ENCODE data around the gene SBK2.
"Not testable (repeated sequence)": the region's sequence is repeated elsewhere in the genome, so short reads cannot be mapped to it uniquely, and the experiment has no call there.

The SBK2 gene

DNA sequence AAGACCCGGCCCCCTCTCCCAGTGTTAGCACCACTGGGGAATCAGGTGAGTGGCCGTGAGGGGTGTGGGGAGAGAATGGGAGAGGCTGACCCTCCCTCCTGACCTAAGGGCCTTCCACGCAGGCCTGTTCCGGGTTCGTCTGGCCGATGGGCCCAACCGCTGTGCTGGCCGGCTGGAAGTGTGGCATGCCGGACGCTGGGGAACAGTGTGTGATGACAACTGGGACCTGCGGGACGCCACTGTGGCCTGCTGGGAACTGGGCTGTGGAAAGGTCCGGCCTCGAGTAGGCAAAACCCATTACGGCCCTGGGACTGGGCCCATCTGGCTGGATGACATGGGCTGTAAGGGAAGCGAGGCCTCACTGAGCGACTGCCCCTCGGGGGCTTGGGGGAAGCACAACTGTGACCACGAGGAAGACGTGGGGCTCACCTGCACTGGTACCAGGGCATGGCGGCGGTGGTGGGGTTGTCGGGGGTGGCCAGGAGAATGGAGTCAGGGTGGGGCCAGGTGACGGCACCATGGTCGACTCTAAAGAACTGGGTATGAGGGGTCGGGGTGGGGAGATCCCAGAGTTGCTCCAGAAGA lies 36.5 kb downstream of the SBK2 start:
- DNase-seq: no peak

DNA sequence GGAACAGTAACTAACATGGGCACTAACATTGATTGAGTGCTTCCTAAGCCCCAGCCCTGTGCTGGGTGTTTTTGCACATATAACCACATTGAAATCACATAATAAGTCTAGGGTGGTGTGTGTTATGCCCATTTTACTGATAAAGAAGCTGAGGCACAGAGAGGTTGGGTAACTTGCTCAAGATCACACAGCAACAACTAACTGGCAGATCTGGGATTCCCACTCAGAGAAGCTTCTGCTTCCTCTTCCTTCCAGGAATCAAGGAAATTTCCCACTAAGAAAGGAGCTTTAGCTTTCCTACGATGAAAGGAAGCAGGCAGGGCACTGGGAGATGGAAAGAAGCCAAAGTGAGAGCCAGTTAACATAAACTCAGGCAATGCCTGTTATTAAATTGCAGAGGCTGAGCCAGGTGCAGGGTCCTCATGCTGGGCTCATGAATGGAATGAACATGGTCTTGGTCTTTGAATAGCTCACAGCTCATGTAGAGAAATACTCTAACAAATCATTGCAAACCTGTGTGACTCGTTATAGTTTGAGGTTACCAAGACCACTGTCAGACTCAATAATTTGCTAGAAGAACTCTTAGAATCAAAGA lies 38.6 kb downstream of the SBK2 start:
- DNase-seq: no peak

DNA sequence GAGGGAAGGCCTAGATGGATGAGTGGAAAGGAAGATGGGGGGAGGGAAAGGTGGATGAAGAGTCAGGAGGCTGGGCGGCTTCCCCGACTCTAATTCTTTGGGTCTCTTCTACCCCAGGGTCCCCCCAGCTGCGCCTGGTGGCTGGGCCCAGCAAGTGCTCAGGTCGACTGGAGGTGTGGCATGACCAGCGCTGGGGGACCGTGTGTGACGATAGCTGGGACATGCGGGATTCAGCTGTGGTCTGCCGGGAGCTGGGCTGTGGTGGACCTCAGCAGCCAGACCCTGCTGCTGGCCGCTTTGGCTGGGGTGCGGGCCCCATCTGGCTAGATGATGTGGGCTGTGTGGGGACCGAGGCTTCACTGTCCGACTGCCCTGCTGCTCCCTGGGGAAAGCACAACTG lies 39.2 kb downstream of the SBK2 start:
- no peak for DNase-seq

DNA sequence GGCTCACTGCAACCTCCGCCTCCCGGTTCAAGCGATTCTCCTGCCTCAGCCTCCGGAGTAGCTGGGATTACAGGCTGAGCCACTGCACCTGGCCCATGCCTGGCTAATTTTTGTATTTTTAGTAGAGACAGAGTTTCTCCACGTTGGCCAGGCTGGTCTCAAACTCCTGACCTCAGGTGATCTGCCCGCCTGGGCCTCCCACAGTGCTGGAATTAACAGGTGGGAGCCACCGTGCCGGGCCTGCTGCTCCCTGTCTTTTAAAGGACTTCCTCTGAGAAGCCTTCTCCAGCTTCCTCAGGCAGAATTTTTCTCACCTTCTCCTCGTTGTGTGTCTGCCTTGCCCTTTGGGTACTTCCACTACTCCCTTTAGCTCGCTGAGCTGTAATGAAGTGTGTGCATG lies 40.1 kb downstream of the SBK2 start:
- DNase-seq: not testable (repeated sequence)

DNA sequence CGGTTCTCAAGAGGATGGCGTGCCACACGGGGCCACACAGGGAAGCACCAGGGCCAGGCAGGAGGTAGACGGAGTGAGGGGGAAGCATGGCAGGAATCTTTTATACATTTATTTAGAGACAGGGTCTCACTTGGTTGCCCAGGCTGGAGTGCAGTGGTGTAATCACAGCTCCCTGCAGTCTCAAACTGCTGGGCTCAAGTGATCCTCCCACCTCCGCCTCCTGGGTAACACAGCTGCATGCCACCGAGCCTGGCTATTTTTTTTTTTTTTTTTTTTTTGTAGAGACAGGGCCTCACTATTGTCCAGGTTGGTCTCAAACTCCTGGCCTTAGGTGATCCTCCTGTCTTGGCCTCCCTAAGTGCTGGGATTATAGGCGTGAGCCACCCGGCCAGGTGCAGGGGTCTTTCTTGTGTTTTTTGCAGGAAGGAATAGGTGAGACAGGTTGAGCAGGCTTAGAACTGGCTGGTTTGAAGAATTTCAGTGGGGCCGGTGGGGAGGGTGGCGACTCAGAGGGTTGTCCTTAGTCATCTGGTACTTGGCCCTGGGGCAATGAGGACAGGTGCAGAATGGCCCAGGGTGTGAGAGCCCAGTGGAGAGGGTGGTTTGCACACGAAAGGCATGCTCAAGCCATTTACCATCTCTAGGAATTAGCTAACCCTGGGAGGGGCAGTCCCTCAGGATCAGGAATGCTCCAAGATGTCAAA lies 41.1 kb downstream of the SBK2 start:
- no peak for DNase-seq

DNA sequence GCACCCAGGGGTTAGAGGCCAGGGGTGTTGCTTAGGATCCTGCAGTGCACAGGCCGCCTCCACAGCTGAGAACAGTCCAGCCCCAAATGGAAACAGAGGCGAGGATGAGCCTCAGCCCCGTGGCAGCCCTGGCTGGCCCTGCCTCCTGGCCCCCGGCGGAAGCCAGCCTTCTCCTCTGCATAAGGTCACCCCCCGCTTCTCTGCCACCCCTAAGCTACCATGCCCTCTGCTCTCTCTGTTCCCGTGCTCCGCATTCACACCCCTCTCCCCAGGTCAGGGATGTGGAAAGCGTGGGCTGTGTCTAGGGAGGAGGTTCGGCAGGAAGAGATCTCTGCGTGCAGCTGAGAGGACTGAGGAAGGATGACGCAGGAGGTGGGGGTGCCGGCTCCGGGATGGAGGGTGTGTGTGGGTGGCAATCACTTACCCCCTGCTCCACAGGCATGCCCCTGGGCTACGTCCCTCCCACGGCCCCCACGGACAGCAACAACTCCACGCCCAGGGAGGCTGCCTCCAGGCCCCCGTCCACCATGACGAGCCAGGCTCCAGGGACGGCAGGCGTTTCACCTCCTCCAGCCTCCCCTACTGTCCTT lies 42.7 kb downstream of the SBK2 start:
- no peak for DNase-seq

DNA sequence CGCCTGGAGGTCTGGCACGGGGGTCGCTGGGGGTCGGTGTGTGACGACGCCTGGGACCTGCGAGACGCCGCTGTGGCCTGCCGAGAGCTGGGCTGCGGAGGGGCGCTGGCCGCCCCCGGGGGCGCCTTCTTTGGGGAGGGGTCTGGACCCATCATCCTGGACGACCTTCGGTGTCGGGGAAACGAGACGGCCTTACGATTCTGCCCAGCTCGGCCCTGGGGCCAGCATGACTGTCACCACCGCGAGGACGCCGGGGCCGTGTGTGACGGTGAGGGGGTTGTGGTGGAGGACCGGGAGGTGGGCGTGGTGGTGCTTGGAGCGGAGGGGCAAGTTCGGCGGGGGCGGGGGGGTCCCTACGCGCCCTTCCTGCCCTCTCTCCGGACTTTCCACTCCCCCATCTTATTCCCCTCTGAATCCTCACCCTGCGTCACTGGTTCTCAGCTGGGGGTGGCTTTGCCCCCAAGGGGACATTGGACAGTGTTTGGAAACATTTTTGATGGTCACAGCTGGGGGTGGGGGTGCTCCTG lies 43.2 kb downstream of the SBK2 start:
- DNase-seq: no peak

DNA sequence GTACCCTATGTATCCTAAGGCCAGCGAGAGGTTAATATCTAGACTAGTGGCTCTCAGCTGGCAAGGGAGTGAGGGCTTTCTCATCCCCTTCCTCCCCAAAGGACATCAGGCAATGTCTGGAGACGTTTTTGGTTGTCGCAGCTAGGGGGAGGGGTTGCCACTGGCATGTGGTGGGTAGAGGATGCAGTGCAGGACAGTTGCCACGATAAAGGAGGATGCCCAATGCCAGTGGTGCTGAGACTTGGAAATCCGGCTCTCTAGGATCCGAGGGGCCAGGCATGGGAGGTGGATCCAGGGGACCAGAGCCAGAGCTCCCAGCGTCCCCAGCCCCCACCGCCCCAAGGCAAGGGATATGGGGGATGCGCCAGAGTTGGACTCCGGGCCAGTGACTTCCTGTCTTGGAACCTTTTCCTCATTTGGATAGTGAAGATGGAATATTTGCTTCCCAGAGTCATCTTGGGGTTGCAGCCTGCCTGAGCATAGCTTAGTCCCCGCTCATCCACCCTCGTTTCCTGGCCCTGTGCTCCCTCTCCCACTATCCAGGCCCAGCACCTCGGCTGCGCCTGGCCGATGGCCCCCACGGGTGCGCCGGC lies 43.8 kb downstream of the SBK2 start:
- DNase-seq: no peak

DNA sequence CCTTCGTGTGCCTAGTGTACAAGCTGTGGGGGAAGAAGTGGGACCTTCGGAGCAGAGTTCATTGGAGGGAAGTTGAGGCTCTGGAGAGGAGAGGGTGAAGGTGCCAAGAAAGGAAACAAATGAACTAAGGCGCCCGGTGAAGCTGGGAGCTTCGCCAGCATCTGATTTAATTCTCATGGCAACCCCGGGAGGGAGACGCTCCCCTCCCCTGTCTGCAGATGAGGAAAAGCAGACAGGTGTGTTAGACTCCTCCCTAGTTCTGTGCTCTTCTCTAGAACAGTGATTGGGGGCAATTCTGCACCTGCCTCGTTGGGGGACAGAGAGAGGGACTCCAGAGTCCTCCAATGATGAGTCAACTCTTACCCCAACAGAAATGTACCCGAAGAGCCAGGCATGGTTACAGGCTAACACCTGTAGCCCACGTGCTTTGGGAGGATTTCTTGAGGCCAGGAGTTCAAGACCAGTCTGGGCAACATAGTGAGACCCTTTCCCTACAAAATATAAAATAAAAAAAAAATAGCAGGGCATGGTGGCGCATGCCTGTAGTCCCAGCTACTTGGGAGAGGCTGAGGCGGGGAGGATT lies 44.5 kb downstream of the SBK2 start:
- no peak for DNase-seq

DNA sequence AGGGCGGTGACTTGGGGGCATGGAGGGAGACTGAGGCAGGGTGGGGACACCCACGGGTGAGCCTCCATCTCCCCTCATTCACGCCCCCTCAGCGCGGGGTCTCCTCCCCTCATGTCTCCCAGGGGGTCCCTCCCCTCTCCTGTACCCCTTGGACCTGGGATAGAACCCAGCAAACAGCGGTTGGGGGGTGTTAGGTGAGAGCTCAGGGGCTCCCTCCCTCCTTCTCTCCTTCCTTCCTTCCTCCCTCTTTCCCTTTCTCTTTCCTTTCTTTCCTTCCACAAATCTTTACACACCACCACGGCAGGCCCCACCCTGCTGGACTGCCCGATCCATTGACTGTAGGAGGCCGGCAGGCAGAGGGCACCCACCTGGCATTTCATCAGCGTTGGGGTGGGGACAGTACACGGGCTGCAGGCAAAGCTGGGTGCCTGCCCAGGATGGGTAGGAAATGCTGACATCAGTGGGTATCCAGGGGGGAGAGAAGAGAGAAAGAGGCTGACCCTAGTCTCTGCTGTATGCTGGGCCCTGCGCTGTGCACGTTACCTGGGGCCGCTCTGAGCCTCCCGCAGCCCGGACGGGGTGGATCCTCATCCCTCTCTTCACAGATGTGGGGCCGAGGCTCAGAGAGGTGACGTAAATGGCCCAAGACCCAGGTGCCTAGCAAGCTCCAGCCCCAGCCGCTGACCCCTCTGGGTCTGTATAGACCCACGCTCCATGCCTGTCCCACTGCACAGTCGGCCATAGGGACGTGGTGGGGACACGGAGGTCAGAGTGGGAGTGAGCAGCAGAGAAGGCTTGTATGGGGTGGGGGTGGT lies 45.2 kb downstream of the SBK2 start:
- DNase-seq: no peak

DNA sequence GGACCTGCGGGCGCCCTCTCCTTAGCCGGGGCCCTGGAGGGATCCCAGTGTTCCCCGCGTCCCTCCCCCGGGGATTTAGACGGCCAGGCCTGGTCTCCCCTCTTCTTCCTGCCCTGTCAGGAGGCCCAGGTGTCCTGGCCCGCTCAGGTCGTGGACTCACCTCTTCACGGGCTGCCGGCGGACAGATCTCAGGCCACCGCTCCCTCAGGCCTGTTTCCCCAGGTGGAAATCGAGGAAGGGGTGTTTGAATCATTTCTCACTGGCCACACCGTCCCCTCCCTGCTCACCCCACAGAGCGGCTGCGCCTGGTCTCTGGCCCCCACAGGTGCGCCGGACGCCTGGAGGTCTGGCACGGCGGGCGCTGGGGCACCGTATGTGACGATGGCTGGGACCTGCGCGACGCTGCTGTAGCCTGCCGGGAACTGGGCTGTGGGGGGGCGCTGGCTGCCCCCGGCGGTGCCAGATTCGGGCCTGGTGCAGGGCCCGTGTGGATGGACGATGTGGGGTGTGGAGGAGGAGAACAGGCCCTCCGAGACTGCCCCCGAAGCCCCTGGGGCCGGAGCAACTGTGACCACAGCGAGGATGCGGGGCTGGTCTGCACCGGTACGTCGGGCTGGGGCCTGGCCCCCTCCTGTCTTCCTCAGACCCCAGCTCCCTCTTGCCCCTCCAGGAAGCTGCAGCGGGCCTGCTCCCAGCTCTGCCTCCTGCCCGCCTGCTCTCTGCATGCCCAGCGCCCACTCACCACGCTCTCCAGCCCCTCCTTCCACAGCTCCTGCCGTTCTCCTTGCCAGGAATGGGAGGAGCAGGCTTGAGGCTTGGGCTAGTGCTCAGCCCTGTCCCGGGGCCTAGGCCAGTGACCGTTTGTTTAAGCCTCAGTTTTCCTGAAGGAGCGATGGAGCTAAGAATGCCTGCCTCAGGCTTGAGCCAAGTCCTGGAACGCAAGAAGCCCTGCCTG lies 46.2 kb downstream of the SBK2 start:
- DNase-seq: no peak

DNA sequence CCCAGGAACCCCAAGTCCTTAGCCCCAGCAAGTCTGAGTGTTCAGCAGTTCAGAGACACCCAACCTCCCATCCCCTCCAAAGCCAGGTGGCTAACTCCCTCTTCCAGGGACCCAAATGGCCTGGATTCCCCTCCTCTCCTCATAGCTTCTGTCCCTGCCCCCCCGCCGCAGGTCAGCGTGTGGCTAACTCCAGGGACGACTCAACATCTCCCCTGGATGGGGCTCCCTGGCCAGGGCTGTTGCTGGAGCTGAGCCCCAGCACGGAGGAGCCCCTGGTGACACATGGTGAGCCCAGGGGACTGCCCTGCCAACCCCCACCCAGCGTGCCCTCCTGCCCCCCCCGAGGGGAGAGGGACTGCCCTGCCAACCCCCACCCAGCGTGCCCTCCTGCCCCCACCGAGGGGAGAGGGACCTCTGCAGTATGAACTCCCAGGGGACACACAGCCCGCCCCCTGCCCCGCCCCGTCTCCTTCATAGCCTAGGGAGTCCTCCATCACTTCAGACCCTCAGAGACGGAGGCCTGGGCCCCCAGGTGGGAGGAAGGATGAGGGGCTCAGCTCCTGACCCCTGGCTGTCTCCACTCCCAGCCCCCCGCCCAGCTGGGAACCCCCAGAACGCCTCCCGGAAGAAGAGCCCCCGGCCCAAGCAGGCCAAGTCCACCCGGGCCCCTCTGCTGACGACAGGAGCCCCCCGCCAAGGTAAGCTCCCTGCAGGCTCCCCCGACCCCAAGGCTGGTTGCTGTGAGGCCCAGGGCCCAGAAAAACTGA lies 47.0 kb downstream of the SBK2 start:
- DNase-seq: no peak

DNA sequence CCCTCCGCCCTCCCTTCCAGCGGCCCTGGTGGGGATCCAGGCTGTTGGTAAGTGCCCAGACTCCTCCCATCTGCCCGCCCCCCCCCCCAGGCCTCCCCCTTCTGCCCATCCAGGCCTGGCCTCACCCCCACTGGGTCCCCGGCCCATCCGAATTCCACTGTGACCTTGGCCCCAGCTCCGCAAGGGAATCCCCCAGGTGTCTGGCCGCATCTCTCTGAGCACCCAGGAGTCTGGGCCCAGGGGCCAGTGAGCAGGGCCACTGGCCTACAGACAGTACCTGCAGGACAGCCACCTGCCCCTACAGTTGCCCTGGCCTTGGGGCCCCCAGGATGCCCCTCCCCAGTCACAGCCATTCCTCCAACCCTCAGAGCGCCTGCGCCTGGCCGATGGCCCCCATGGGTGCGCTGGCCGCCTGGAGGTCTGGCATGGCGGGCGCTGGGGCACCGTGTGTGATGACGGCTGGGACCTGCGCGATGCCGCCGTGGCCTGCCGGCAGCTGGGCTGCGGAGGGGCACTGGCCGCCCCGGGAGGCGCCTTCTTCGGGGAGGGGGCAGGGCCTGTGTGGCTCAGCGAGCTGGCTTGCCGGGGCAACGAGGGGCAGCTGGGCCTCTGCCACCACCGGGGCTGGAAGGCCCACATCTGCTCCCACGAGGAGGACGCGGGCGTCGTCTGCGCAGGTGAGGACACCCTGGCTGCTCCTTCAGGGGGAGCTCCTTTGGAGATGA lies 47.8 kb downstream of the SBK2 start:
- no peak for DNase-seq

DNA sequence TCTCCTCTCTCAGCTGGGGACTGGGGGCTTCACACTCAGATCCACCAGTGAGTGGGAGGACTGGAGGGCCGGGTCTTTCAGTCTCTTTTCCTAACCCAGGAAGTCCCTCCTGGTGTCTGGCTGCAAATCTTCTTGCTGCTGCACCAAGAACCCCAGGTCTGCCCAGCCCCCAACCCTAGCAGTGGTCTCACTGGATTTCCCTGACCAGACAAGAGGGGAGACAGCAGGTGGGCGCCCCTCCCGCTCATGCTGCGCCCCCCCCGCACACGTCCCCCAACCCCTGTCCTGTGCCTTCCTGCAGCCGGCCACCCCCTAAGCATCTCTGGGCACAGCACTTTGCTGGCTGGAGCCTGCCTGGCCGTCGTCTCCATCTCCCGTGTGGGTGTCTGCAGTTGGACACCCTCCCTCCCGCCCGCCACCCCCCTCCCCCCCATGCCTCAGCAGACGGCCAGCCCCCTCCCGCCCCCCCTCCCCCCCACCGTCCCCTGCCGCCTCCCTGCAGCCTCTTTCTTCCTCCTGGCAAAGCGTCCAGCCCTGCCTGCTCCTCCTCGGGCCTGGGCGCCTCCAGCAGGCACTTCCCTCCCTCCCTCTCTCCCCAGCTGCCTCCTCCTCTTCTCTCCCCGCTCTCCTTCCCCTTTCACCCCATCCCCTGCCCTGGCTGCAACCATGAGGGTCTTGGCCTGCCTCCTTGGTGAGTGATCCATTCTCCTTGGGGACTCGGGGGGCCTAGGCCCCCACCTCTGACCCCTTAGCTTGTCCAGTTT lies 48.8 kb downstream of the SBK2 start, which contains the start of gene SSC5D:
SSC5D (plus strand) TSS at position 513 of the 764 bp plus-strand sequence; CDS start at position 667, 154 bp downstream.
- DNase-seq: no peak

DNA sequence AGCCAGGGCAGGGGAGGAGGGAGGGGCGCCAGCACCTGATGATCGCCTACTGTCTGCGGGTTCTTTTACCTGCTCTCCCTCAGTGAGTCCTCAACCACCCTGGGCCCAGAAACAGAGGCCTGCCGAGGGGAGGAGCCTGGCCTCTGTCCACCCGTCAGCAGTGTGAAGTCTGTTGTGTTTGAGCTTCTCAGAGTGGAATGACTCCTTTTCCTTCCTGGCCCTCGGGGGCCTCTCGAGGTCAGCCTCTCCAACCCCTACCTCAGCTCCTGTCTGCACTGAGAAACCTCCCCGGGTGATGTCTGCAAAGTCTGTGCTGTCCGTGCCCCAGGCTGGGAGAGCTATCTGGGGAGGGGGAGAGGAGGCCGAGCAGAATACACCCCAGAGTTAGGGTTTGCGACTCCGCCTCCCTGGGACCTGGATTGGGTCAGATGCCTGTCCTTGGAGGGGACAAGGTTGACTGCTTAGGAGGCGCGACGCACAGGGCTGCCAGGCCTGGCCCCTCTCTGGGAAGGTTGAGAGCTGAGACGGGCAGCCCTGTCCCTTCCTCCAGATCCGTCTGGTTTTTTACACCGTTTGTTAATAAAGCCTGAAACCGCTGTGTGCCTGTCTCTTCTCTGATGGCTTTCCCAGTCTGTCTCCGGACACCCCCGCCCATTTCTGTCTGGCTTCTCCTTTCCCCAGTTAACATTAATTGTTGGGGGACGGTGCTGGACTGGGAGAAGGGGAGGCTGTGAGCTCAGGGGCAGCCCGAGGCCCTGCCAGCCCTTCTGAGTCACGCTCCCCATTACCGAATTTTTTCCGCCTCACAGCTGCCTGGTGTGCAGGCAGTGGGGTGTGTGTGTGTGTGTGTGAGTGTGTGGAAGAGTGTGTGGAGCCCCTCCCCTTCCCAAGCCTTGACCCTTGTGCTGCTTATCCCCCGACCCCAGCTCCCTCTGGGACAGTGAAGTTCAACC lies 49.7 kb downstream of the SBK2 start:
- DNase-seq: no peak

DNA sequence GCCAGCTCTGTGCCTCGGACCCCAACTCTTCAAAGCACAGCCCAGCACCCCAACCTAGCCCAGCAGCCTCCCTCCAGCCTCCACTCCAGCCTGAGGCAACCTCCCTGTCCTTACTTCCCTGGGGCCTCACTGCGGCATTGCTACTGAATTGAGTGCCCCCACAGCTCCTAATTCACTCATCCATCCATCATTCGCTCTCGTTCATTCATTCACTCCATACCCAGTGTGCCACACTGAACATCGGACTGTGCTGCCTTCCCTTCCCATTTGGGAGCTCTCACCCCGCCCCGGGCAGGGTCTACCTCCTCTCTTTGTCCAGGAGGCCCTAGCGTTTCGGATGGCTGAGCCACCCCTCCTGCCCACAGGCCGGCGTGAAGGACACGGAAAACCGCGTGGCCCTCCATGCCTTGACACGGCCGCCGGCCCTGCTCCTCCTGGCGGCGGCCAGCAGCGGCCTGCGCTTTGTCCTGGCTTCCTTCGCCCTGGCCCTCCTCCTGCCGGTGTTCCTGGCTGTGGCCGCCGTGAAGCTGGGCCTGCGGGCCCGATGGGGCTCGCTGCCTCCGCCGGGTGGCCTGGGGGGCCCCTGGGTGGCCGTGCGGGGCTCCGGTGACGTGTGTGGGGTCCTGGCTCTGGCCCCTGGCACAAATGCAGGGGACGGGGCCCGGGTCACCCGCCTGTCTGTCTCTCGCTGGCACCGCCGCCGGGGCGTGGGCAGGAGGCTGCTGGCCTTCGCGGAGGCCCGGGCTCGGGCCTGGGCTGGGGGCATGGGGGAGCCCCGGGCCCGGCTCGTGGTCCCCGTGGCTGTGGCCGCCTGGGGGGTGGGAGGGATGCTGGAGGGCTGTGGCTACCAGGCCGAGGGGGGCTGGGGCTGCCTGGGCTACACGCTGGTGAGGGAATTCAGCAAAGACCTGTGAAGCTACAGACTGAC lies 50.6 kb downstream of the SBK2 start:
- no peak for DNase-seq
